Activated naive CD4-positive, alpha-beta T cell treated with anti-CD3 and anti-CD28 coated beads, Interleukin-2, amount 50 U/mL, for 16 hours (primary cell): ENCODE measurements around the gene CIBAR2.

Experiments used
- DNase-seq: peaks from one replicate; pipeline ENCODE4 v3.0.0-alpha.2; 2020

The CIBAR2 gene

GRCh38 chr16:85081765-85082164, 30.5 kb downstream of the CIBAR2 start:
- DNase-seq, result no peak

- DNase-seq, result no peak
Observed at GRCh38 chr16:85081038-85081437, 31.2 kb downstream of the CIBAR2 start.

- DNase-seq, result no peak
Observed at GRCh38 chr16:85079785-85080570, 32.3 kb downstream of the CIBAR2 start.

- DNase-seq, result no peak
Observed at GRCh38 chr16:85078952-85079351, 33.3 kb downstream of the CIBAR2 start.

- no peak for DNase-seq
Observed at GRCh38 chr16:85078226-85078625, 34.0 kb downstream of the CIBAR2 start.

- no peak for DNase-seq
Observed at GRCh38 chr16:85077576-85078125, 34.6 kb downstream of the CIBAR2 start.

- no peak for DNase-seq
Observed at GRCh38 chr16:85077039-85077438, 35.2 kb downstream of the CIBAR2 start.

GRCh38 chr16:85075236-85075924, 36.9 kb downstream of the CIBAR2 start:
- DNase-seq, result no peak

GRCh38 chr16:85074225-85074914, 37.9 kb downstream of the CIBAR2 start:
- no peak for DNase-seq

- no peak for DNase-seq
Observed at GRCh38 chr16:85072947-85073346, 39.3 kb downstream of the CIBAR2 start.

- no peak for DNase-seq
Observed at GRCh38 chr16:85072076-85072860, 40.0 kb downstream of the CIBAR2 start.

GRCh38 chr16:85069171-85069570, 43.1 kb downstream of the CIBAR2 start:
- no peak for DNase-seq

- no peak for DNase-seq
Observed at GRCh38 chr16:85068746-85069145, 43.5 kb downstream of the CIBAR2 start.

- DNase-seq, result no peak
Observed at GRCh38 chr16:85067426-85067825, 44.8 kb downstream of the CIBAR2 start.

GRCh38 chr16:85067024-85067423, 45.2 kb downstream of the CIBAR2 start:
- DNase-seq, result no peak

- DNase-seq, result no peak
Observed at GRCh38 chr16:85066346-85066885, 45.9 kb downstream of the CIBAR2 start.

GRCh38 chr16:85065099-85065498, 47.2 kb downstream of the CIBAR2 start:
- no peak for DNase-seq

GRCh38 chr16:85064186-85064585, 48.1 kb downstream of the CIBAR2 start:
- no peak for DNase-seq

- no peak for DNase-seq
Observed at GRCh38 chr16:85062845-85063244, 49.4 kb downstream of the CIBAR2 start.

GRCh38 chr16:85062323-85062722, 49.9 kb downstream of the CIBAR2 start:
- no peak for DNase-seq

GRCh38 chr16:85061566-85061965, 50.7 kb downstream of the CIBAR2 start:
- no peak for DNase-seq

GRCh38 chr16:85058909-85059308, 53.4 kb downstream of the CIBAR2 start:
- no peak for DNase-seq
